ENCODE measurements around the gene BAZ1B.
"Not testable (repeated sequence)": the region's sequence is repeated elsewhere in the genome, so short reads cannot be mapped to it uniquely, and the experiment has no call there.

The BAZ1B gene

GRCh38 chr7:73504017-73504416 lies 18.1 kb downstream of the BAZ1B start:
- CTCF ChIA-PET: no interaction called here
- Mint-ChIP-seq H3K27ac (no peak overlapping the region), H3K4me1 (no peaks in the 10 kb centered on the region), H3K9me3 (no peaks in the 10 kb centered on the region), H3K27me3 (no peaks in the 10 kb centered on the region), H3K36me3 (peaks cover 56% of the 10 kb centered on the region), H3K4me3 (no peak overlapping the region)
- DNase-seq: no peak

GRCh38 chr7:73503229-73503628 lies 18.9 kb downstream of the BAZ1B start:
- H3K4me3 Mint-ChIP-seq: no peak overlapping the region
- no peak for DNase-seq
- CTCF ChIA-PET: no interaction called here
- no peaks in the 10 kb centered on the region for H3K9me3 Mint-ChIP-seq
- peaks cover 55% of the 10 kb centered on the region for H3K36me3 Mint-ChIP-seq
- no peaks in the 10 kb centered on the region for H3K4me1 Mint-ChIP-seq
- H3K27ac Mint-ChIP-seq: no peak overlapping the region
- no peaks in the 10 kb centered on the region for H3K27me3 Mint-ChIP-seq

GRCh38 chr7:73496626-73497025 lies 25.5 kb downstream of the BAZ1B start:
- H3K36me3 Mint-ChIP-seq: peaks cover 70% of the 10 kb centered on the region
- H3K27me3 Mint-ChIP-seq: no peaks in the 10 kb centered on the region
- CTCF ChIA-PET: no interaction called here
- H3K4me1 Mint-ChIP-seq: no peaks in the 10 kb centered on the region
- H3K4me3 Mint-ChIP-seq: no peak overlapping the region
- H3K9me3 Mint-ChIP-seq: no peaks in the 10 kb centered on the region
- no peak overlapping the region for H3K27ac Mint-ChIP-seq
- DNase-seq: no peak

- H3K9me3 Mint-ChIP-seq, H3K4me3 Mint-ChIP-seq, H3K27ac Mint-ChIP-seq, H3K27me3 Mint-ChIP-seq, DNase-seq, H3K4me1 Mint-ChIP-seq, CTCF ChIA-PET: not testable (repeated sequence)
- peaks cover 69% of the 10 kb centered on the region for H3K36me3 Mint-ChIP-seq
Measured at GRCh38 chr7:73495507-73495906, 26.6 kb downstream of the BAZ1B start.

- H3K9me3 Mint-ChIP-seq: no peaks in the 10 kb centered on the region
- H3K36me3 Mint-ChIP-seq: peaks cover 60% of the 10 kb centered on the region
- H3K27ac Mint-ChIP-seq: no peak overlapping the region
- CTCF ChIA-PET: no interaction called here
- H3K4me3 Mint-ChIP-seq: no peak overlapping the region
- no peaks in the 10 kb centered on the region for H3K27me3 Mint-ChIP-seq
- no peak for DNase-seq
- no peaks in the 10 kb centered on the region for H3K4me1 Mint-ChIP-seq
Measured at GRCh38 chr7:73489976-73490375, 32.1 kb downstream of the BAZ1B start.

- Mint-ChIP-seq H3K27ac (no peak overlapping the region), H3K4me1 (no peaks in the 10 kb centered on the region), H3K4me3 (no peak overlapping the region), H3K36me3 (peaks cover 52% of the 10 kb centered on the region), H3K27me3 (no peaks in the 10 kb centered on the region), H3K9me3 (no peaks in the 10 kb centered on the region)
- CTCF ChIA-PET: no interaction called here
- DNase-seq: no peak
Measured at GRCh38 chr7:73487486-73487885, 34.6 kb downstream of the BAZ1B start.

GRCh38 chr7:73483171-73483570 lies 38.9 kb downstream of the BAZ1B start:
- Mint-ChIP-seq H3K27me3 (no peaks in the 10 kb centered on the region), H3K4me3 (no peak overlapping the region), H3K9me3 (no peaks in the 10 kb centered on the region), H3K36me3 (peaks cover 49% of the 10 kb centered on the region), H3K27ac (no peak overlapping the region), H3K4me1 (peaks cover 3% of the 10 kb centered on the region)
- CTCF ChIA-PET: no interaction called here
- no peak for DNase-seq

- no peak for DNase-seq
- Mint-ChIP-seq H3K9me3 (no peaks in the 10 kb centered on the region), H3K36me3 (peaks cover 49% of the 10 kb centered on the region), H3K4me3 (no peak overlapping the region), H3K27me3 (no peaks in the 10 kb centered on the region), H3K27ac (no peak overlapping the region), H3K4me1 (peaks cover 3% of the 10 kb centered on the region)
- CTCF ChIA-PET: no interaction called here
Measured at GRCh38 chr7:73482746-73483145, 39.3 kb downstream of the BAZ1B start.

GRCh38 chr7:73481521-73481920 lies 40.6 kb downstream of the BAZ1B start:
- DNase-seq: not testable (repeated sequence)

GRCh38 chr7:73478549-73478948 lies 43.5 kb downstream of the BAZ1B start:
- H3K4me1 Mint-ChIP-seq: peaks cover 3% of the 10 kb centered on the region
- no peaks in the 10 kb centered on the region for H3K27me3 Mint-ChIP-seq
- no peak for DNase-seq
- CTCF ChIA-PET: no interaction called here
- no peaks in the 10 kb centered on the region for H3K9me3 Mint-ChIP-seq
- peaks cover 49% of the 10 kb centered on the region for H3K36me3 Mint-ChIP-seq
- no peak overlapping the region for H3K4me3 Mint-ChIP-seq
- no peak overlapping the region for H3K27ac Mint-ChIP-seq

More at GRCh38 chr7:73481521-73481920, 40.6 kb downstream of the BAZ1B start:
- H3K27ac Mint-ChIP-seq, H3K27me3 Mint-ChIP-seq, H3K9me3 Mint-ChIP-seq, CTCF ChIA-PET, H3K4me1 Mint-ChIP-seq, H3K4me3 Mint-ChIP-seq: not testable (repeated sequence)
- peaks cover 52% of the 10 kb centered on the region for H3K36me3 Mint-ChIP-seq

GRCh38 chr7:73477376-73477775 lies 44.7 kb downstream of the BAZ1B start:
- peak overlapping the region; percentile 4 for H3K27ac Mint-ChIP-seq
- no peaks in the 10 kb centered on the region for H3K9me3 Mint-ChIP-seq
- H3K4me3 Mint-ChIP-seq: no peak overlapping the region
- CTCF ChIA-PET: interaction anchor here (2.0 kb wide), 1 partner anchor 26 kb away, joined by 7 read pairs; no protein-coding TSS in a partner anchor
- H3K4me1 Mint-ChIP-seq: peaks cover 3% of the 10 kb centered on the region
- no peaks in the 10 kb centered on the region for H3K27me3 Mint-ChIP-seq
- peaks cover 43% of the 10 kb centered on the region for H3K36me3 Mint-ChIP-seq
- DNase-seq: no peak

- no peaks in the 10 kb centered on the region for H3K4me1 Mint-ChIP-seq
- H3K27me3 Mint-ChIP-seq: no peaks in the 10 kb centered on the region
- no peak overlapping the region for H3K27ac Mint-ChIP-seq
- peaks cover 39% of the 10 kb centered on the region for H3K36me3 Mint-ChIP-seq
- H3K9me3 Mint-ChIP-seq: no peaks in the 10 kb centered on the region
- DNase-seq: no peak
- CTCF ChIA-PET: interaction anchor here (1.2 kb wide), 1 partner anchor 18 kb away, joined by 3 read pairs; no protein-coding TSS in a partner anchor
- H3K4me3 Mint-ChIP-seq: no peak overlapping the region
Measured at GRCh38 chr7:73470208-73470607, 51.9 kb downstream of the BAZ1B start.

- Mint-ChIP-seq H3K36me3 (peaks cover 63% of the 10 kb centered on the region), H3K27ac (peak overlapping the region; percentile 45)
- H3K9me3 Mint-ChIP-seq, H3K4me1 Mint-ChIP-seq, CTCF ChIA-PET, H3K4me3 Mint-ChIP-seq, DNase-seq, H3K27me3 Mint-ChIP-seq: not testable (repeated sequence)
Measured at GRCh38 chr7:73467046-73467445, 55.0 kb downstream of the BAZ1B start.

- H3K36me3 Mint-ChIP-seq: peaks cover 64% of the 10 kb centered on the region
- H3K27ac Mint-ChIP-seq: no peak overlapping the region
- H3K9me3 Mint-ChIP-seq: no peaks in the 10 kb centered on the region
- CTCF ChIA-PET: no interaction called here
- DNase-seq: no peak
- H3K27me3 Mint-ChIP-seq: no peaks in the 10 kb centered on the region
- H3K4me3 Mint-ChIP-seq: no peak overlapping the region
- H3K4me1 Mint-ChIP-seq: no peaks in the 10 kb centered on the region
Measured at GRCh38 chr7:73466112-73466511, 56.0 kb downstream of the BAZ1B start.

GRCh38 chr7:73463966-73464365 lies 58.1 kb downstream of the BAZ1B start:
- peaks cover 63% of the 10 kb centered on the region for H3K36me3 Mint-ChIP-seq

GRCh38 chr7:73463260-73463659 lies 58.8 kb downstream of the BAZ1B start:
- CTCF ChIA-PET: no interaction called here
- no peaks in the 10 kb centered on the region for H3K4me1 Mint-ChIP-seq
- no peak for DNase-seq
- H3K36me3 Mint-ChIP-seq: peaks cover 59% of the 10 kb centered on the region
- H3K27ac Mint-ChIP-seq: no peak overlapping the region
- no peaks in the 10 kb centered on the region for H3K9me3 Mint-ChIP-seq
- no peaks in the 10 kb centered on the region for H3K27me3 Mint-ChIP-seq
- no peak overlapping the region for H3K4me3 Mint-ChIP-seq

More at GRCh38 chr7:73463966-73464365, 58.1 kb downstream of the BAZ1B start:
- Mint-ChIP-seq H3K27ac (no peak overlapping the region), H3K4me3 (no peak overlapping the region), H3K9me3 (no peaks in the 10 kb centered on the region), H3K27me3 (no peaks in the 10 kb centered on the region), H3K4me1 (no peaks in the 10 kb centered on the region)
- no peak for DNase-seq
- CTCF ChIA-PET: no interaction called here
